Pancreas (tissue), 10 donors: Measurements from ENCODE around the gene SELENBP1. TPM values are rescaled to one million over a fixed set of nuclear protein-coding genes. Genes with fewer than 3 reads are reported as not detected.
"Not testable (repeated sequence)": the region's sequence is repeated elsewhere in the genome, so short reads cannot be mapped to it uniquely, and the experiment has no call there.

ENCODE experiments used
- ATAC-seq, 4 donors: fragments of 200-7000 bp; cut with Tn5 transposase; one replicate each; pipeline versions ENCODE4 v1.8.0 to v1.9.1; 2020; ENCODE audit warnings: mild to moderate bottlenecking in 4 of 4, moderate library complexity in 4 of 4
- DNase-seq, 6 donors: peaks; one replicate each; pipeline ENCODE4 v3.0.0-alpha.2; 2020
- FAIRE-seq: peaks from 2 replicates; lab custom pipeline; 2012; peaks lifted over from hg19 to GRCh38; lab: Jason Lieb, UNC
- H3K27ac ChIP-seq, 4 donors: fragments of 200-600 bp; sonication (generic); 1 replicate in 3 of 4; 2 replicates in 1 of 4; pipeline versions ENCODE4 v1.5.0 to v1.8.0; 2020
- H3K27me3 ChIP-seq, 4 donors: fragments of 200-600 bp; one replicate each; pipeline ENCODE4 v1.8.0; 2021
- H3K36me3 ChIP-seq, 3 donors: fragments of 200-600 bp; sonication (generic) in 1 of 3; one replicate each; pipeline versions ENCODE4 v1.5.0 to v1.8.0; 2020 to 2021
- H3K4me1 ChIP-seq, 3 donors: fragments of 200-600 bp; one replicate each; pipeline ENCODE4 v1.8.0; 2021
- H3K4me3 ChIP-seq, 4 donors: fragments of 200-600 bp; sonication (generic) in 2 of 4; one replicate each; pipeline versions ENCODE4 v1.5.0 to v1.8.0; 2020 to 2021
- H3K9me3 ChIP-seq, 4 donors: fragments of 200-600 bp; one replicate each; pipeline ENCODE4 v1.8.0; 2021
- WGBS, 2 donors: extraction: QIAGEN DNeasy Blood & Tissue Kit; methylation state at CpG; one replicate each; pipeline ENCODE4 v1.1.7; 2013; 5-methylcytosine and 5-hydroxymethylcytosine counted together
- intact Hi-C, 3 donors: fragments of 100-400 bp; cut with DNase I; formaldehyde crosslinking; loops; one replicate each; pipeline versions ENCODE4 v1.11.1 to v1.14.2; 2022
- polyA plus RNA-seq, 2 donors: library from polyadenylated mRNA; stranded (reverse); fragments of 200-250 nt; gene quantifications; one replicate each; pipeline ENCODE4 v1.2.3, GENCODE V29; 2013
- total RNA-seq, 6 donors: library from RNA; stranded (reverse); fragmentation: NEBNext Ultra II Directional in 4 of 6; extraction: Animal tissue kit (Norgen Biotek cat#: 25700) in 4 of 6; gene quantifications; one replicate each; pipeline versions ENCODE4 v1.2.1 to v1.2.4, GENCODE V29; 2021 to 2023
- TF ChIP-seq, protein P1 (sequence below), 4 donors: fragments of 200-600 bp; sonication (generic) in 3 of 4; IDR thresholded peaks; one replicate each; pipeline versions ENCODE4 v1.5.0 to v1.8.0; 2021; ENCODE audit warnings: antibody characterized with exemption in 4 of 4
- donor health status: healthy with polysubstance abuse.
- donor health status: DM: no; HTN: no; CAD: no; lungs with moderate emphysema.
- donor health status: DM: no; HTN: no; CAD: no.
- donor health status: control.
- donor health status: control.
- donor health status: Bipolar disorder and iron deficiency.
- donor health status: DM: yes; HTN: yes; CAD: no.
- donor health status: DM: no; HTN: no; CAD: no.
- donor health status: DM: no; HTN: no; CAD: no.
- donor health status: DM: yes; HTN: yes; CAD: no.

The SELENBP1 gene
- total and polyA plus RNA-seq, 8 donors: 13.1 to 93.0 (median 30.6) TPM

DNA sequence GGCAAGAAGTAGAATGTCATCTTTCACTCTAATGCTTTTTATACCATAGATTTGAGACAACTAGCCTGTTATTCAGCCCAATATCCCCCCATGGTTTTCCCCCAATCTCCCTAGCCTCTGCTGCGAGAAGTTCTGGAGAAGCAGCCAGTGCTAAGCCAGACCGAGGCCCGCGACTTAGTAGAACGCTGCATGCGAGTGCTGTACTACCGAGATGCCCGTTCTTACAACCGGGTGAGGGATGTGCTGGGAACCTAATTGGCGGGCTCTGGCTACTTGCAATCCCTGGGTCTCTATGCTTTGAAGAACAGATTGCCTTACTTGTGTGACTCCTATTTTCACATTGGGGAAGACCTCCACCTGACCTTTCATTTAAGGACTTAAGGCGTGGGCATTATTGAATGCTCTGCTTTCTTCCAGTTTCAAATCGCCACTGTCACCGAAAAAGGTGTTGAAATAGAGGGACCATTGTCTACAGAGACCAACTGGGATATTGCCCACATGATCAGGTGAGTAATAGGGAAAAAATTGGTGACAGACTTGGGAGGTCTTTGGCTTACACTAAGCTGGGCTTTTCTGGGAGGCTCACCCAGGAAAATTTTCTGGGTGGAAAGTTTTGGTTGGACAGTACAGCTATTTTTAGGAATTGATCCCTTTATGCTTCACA, 28.8 kb upstream of the SELENBP1 start:
- TF ChIP-seq, protein P1, sequence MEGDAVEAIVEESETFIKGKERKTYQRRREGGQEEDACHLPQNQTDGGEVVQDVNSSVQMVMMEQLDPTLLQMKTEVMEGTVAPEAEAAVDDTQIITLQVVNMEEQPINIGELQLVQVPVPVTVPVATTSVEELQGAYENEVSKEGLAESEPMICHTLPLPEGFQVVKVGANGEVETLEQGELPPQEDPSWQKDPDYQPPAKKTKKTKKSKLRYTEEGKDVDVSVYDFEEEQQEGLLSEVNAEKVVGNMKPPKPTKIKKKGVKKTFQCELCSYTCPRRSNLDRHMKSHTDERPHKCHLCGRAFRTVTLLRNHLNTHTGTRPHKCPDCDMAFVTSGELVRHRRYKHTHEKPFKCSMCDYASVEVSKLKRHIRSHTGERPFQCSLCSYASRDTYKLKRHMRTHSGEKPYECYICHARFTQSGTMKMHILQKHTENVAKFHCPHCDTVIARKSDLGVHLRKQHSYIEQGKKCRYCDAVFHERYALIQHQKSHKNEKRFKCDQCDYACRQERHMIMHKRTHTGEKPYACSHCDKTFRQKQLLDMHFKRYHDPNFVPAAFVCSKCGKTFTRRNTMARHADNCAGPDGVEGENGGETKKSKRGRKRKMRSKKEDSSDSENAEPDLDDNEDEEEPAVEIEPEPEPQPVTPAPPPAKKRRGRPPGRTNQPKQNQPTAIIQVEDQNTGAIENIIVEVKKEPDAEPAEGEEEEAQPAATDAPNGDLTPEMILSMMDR (IDR thresholded peaks at IDR 0.05): no peak
- ATAC-seq: no peak
- intact Hi-C loops: loop anchor here in 1 of 3 donors (10.0 kb wide), 1 partner anchor 96 kb away; no protein-coding TSS in a partner anchor
- 86 to 89% methylated on average over 13 of the region's 13 CpGs for WGBS, 2 donors
- Histone ChIP-seq H3K36me3 (peaks cover 0 to 33% (median 8%) of the 10 kb centered on the region in 3 donors), H3K4me1 (peaks cover 0 to 6% (median 0%) of the 10 kb centered on the region in 3 donors), H3K27me3 (no peaks in the 10 kb centered on the region), H3K4me3 (no peak overlapping the region), H3K9me3 (no peaks in the 10 kb centered on the region), H3K27ac (no peak overlapping the region)
- DNase-seq: no peak
- no peak for FAIRE-seq

- TF ChIP-seq, protein P1 (IDR thresholded peaks at IDR 0.05): no peak
- intact Hi-C loops: loop anchor here in 1 of 3 donors (10.0 kb wide), 1 partner anchor 95 kb away; no protein-coding TSS in a partner anchor
- peak within 1 kb of the TSS; percentile 68 to 98 (median 86) for H3K4me3 ChIP-seq
- FAIRE-seq (peak; percentile 75), ATAC-seq (peak; percentile 94 to 98 (median 98)), DNase-seq (peak; percentile 65 to 86 (median 78))
- WGBS, 2 donors: 0% methylated on average over 63 of the region's 63 CpGs
- peak within 1 kb of the TSS; percentile 33 to 85 (median 74) for H3K27ac ChIP-seq
- no peaks in the 10 kb centered on the region for H3K9me3 ChIP-seq
- H3K27me3 ChIP-seq: no peaks in the 10 kb centered on the region
- peaks cover 0 to 6% (median 0%) of the 10 kb centered on the region in 3 donors for H3K4me1 ChIP-seq
- H3K36me3 ChIP-seq: peaks cover 0 to 18% (median 0%) of the 10 kb centered on the region in 3 donors
Observed at GRCh38 chr1:151399324-151400171, 27.0 kb upstream of the SELENBP1 start, which contains the start of gene PSMB4. Gene PSMB4 (plus strand): TSS chr1:151399573. CDS start chr1:151399588, 15 bp downstream.

GRCh38 chr1:151396265-151396664, 23.8 kb upstream of the SELENBP1 start:
- H3K27ac ChIP-seq, H3K9me3 ChIP-seq, intact Hi-C loops, H3K4me1 ChIP-seq, ATAC-seq, H3K27me3 ChIP-seq, FAIRE-seq, H3K36me3 ChIP-seq, DNase-seq, H3K4me3 ChIP-seq: not testable (repeated sequence)
- 61 to 66% methylated on average over 5 of the region's 5 CpGs for WGBS, 2 donors

- H3K9me3 ChIP-seq: no peaks in the 10 kb centered on the region
- H3K4me3 ChIP-seq: no peak overlapping the region
- TF ChIP-seq, protein P1 (IDR thresholded peaks at IDR 0.05): no peak
- FAIRE-seq (no peak), ATAC-seq (no peak), DNase-seq (no peak)
- H3K36me3 ChIP-seq: no peaks in the 10 kb centered on the region
- H3K27me3 ChIP-seq: no peaks in the 10 kb centered on the region
- no peak overlapping the region for H3K27ac ChIP-seq
- intact Hi-C loops: no loop called here
- no peaks in the 10 kb centered on the region for H3K4me1 ChIP-seq
Observed at GRCh38 chr1:151393583-151393982, 21.1 kb upstream of the SELENBP1 start.

- TF ChIP-seq, protein P1 (IDR thresholded peaks at IDR 0.05): no peak
- H3K9me3 ChIP-seq: no peaks in the 10 kb centered on the region
- H3K4me1 ChIP-seq: no peaks in the 10 kb centered on the region
- no peak overlapping the region for H3K4me3 ChIP-seq
- FAIRE-seq (no peak), DNase-seq (no peak), ATAC-seq (no peak)
- H3K27ac ChIP-seq: no peak overlapping the region
- 63 to 69% methylated on average over 3 of the region's 3 CpGs for WGBS, 2 donors
- intact Hi-C loops: no loop called here
- H3K27me3 ChIP-seq: no peaks in the 10 kb centered on the region
- H3K36me3 ChIP-seq: no peaks in the 10 kb centered on the region
Observed at GRCh38 chr1:151391079-151391563, 18.6 kb upstream of the SELENBP1 start.

GRCh38 chr1:151390221-151391078, 17.9 kb upstream of the SELENBP1 start:
- H3K36me3 ChIP-seq, intact Hi-C loops, H3K9me3 ChIP-seq, H3K27me3 ChIP-seq, DNase-seq, H3K4me3 ChIP-seq, FAIRE-seq, H3K27ac ChIP-seq, H3K4me1 ChIP-seq, ATAC-seq: not testable (repeated sequence)
- 88 to 94% methylated on average over 19 to 22 of the region's 22 CpGs for WGBS, 2 donors
